KMS-11 (cell line): ENCODE data around the gene RRBP1.

Source experiments
- H2AFZ ChIP-seq: fragments of 200-600 bp; sonication (generic); 2 replicates; pipeline ENCODE4 v1.6.1; 2016; ENCODE audit warnings: antibody characterized with exemption, mixed run types, low read depth
- H3K27ac ChIP-seq: fragments of 200-600 bp; sonication (generic); 2 replicates; pipeline ENCODE4 v1.6.1; 2016; ENCODE audit warnings: mild to moderate bottlenecking, mixed run types
- H3K27me3 ChIP-seq: fragments of 200-600 bp; sonication (generic); 2 replicates; pipeline ENCODE4 v1.6.1; 2017; ENCODE audit warnings: mild to moderate bottlenecking, low read depth, mixed run types, moderate library complexity; ENCODE audit not compliant: insufficient read depth
- H3K36me3 ChIP-seq: fragments of 200-600 bp; sonication (generic); 2 replicates; pipeline ENCODE4 v1.6.1; 2017; ENCODE audit warnings: mild to moderate bottlenecking, mixed run types; ENCODE audit not compliant: insufficient read depth
- H3K4me1 ChIP-seq: fragments of 200-600 bp; sonication (generic); 2 replicates; pipeline ENCODE4 v1.6.1; 2016; ENCODE audit warnings: mild to moderate bottlenecking, low read depth, mixed run types; ENCODE audit not compliant: poor library complexity, severe bottlenecking
- H3K4me2 ChIP-seq: fragments of 200-600 bp; sonication (generic); 2 replicates; pipeline ENCODE4 v1.7.0; 2016; ENCODE audit warnings: mild to moderate bottlenecking, mixed run types
- H3K4me3 ChIP-seq: fragments of 200-600 bp; sonication (generic); IDR thresholded peaks from 2 replicates; pipeline ENCODE4 v1.6.1; 2017; ENCODE audit warnings: low read depth, low read length, mixed read lengths; ENCODE audit not compliant: insufficient read depth
- H3K79me2 ChIP-seq: fragments of 200-600 bp; sonication (generic); 2 replicates; pipeline ENCODE4 v1.6.1; 2016; ENCODE audit warnings: low read depth, mixed run types; ENCODE audit not compliant: insufficient read depth
- H3K9ac ChIP-seq: fragments of 200-600 bp; sonication (generic); 2 replicates; pipeline ENCODE4 v1.6.1; 2016; ENCODE audit warnings: mild to moderate bottlenecking, mixed run types
- H4K20me1 ChIP-seq: fragments of 200-600 bp; sonication (generic); 2 replicates; pipeline ENCODE4 v1.6.1; 2016; ENCODE audit warnings: mild to moderate bottlenecking, mixed run types; ENCODE audit not compliant: insufficient read depth
- CTCF ChIP-seq: fragments of 200-600 bp; sonication (generic); conservative IDR thresholded peaks from 2 replicates; pipeline ENCODE4 v1.6.1; 2017; ENCODE audit warnings: low read depth, mild to moderate bottlenecking, antibody characterized with exemption, low read length, moderate library complexity, mixed read lengths

The RRBP1 gene

DNA sequence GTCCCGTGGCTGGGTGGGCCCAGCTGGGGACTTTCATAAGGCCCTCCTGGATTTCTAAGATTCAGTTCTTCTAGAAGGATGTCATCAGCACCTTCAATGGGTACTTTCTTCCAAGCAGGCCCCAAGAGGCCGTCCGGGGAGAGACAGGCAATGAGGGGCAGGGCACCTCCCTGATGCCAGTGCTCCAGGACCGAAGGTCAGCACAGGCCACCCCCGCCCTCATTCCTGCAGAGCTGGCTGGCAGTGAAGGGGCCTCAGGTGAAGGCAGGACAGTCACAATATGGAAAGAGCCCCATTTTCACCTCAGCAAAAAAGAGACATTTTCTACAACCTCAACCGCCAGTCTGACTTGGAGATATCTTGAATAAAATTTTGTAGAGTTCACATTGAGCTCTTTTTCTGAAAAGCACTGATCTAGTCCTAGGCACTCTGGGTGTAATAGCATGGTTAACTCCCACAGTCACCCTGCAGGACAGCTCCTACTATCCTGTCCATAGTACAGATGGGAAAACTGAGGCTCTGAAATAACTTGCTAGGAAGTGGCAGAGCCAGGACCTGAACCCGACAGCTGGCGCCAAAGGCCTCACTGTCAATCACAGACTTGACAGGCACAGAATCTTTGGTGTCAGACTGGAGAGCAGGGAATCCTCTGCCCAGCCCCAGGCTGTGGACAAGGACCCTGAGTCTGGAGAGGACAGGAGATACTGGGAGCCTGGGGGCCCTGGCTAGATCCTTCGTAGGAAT lies 50.3 kb downstream of the RRBP1 start:
- Histone ChIP-seq H2AFZ (no peak overlapping the region), H3K36me3 (no peaks in the 10 kb centered on the region), H3K4me1 (no peaks in the 10 kb centered on the region), H3K9ac (no peak overlapping the region), H3K4me3 (no peak overlapping the region), H4K20me1 (no peaks in the 10 kb centered on the region), H3K4me2 (no peak overlapping the region), H3K27ac (no peak overlapping the region), H3K79me2 (no peaks in the 10 kb centered on the region), H3K27me3 (no peaks in the 10 kb centered on the region)
- no peak for TF ChIP-seq CTCF

GRCh38 chr20:17630806-17631195 lies 51.2 kb downstream of the RRBP1 start:
- Histone ChIP-seq H3K27ac (no peak overlapping the region), H4K20me1 (no peaks in the 10 kb centered on the region), H3K9ac (no peak overlapping the region), H3K4me1 (no peaks in the 10 kb centered on the region), H2AFZ (no peak overlapping the region), H3K4me2 (no peak overlapping the region), H3K27me3 (no peaks in the 10 kb centered on the region), H3K4me3 (no peak overlapping the region), H3K79me2 (no peaks in the 10 kb centered on the region), H3K36me3 (no peaks in the 10 kb centered on the region)
- TF ChIP-seq CTCF, result no peak

GRCh38 chr20:17630151-17630805 lies 51.8 kb downstream of the RRBP1 start:
- Histone ChIP-seq H3K9ac (no peak overlapping the region), H3K27ac (no peak overlapping the region), H3K36me3 (no peaks in the 10 kb centered on the region), H3K27me3 (no peaks in the 10 kb centered on the region), H3K4me3 (no peak overlapping the region), H3K79me2 (no peaks in the 10 kb centered on the region), H3K4me2 (no peak overlapping the region), H4K20me1 (no peaks in the 10 kb centered on the region), H2AFZ (no peak overlapping the region), H3K4me1 (no peaks in the 10 kb centered on the region)
- no peak for TF ChIP-seq CTCF

DNA sequence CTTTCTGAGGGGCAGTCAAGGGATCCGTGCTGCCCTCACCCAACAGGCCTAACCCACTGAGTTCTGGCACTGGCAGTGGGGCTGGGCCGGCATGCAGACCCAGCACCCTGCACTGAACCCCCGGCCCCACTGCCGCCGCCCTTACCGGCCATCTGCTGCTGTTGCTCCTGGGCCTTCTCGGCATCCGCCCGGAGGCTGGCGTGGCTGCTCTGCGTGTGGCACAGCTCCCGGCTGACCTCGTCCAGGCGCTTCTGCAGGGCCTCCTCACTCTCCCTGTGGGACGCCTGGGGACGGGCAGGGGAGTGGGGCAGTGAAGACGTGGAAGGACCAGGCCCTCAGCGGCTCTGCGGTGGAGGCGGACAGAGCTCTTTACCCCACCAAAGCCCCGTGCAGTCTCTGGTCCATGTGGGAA lies 52.4 kb downstream of the RRBP1 start:
- Histone ChIP-seq H3K27me3 (no peaks in the 10 kb centered on the region), H3K4me3 (no peak overlapping the region), H3K79me2 (no peaks in the 10 kb centered on the region), H2AFZ (no peak overlapping the region), H3K4me2 (no peak overlapping the region), H3K27ac (no peak overlapping the region), H3K4me1 (no peaks in the 10 kb centered on the region), H3K9ac (no peak overlapping the region), H4K20me1 (no peaks in the 10 kb centered on the region), H3K36me3 (no peaks in the 10 kb centered on the region)
- no peak for TF ChIP-seq CTCF
